Cardiac septum (tissue), 1 donor: ENCODE measurements around the gene GRAMD1B. TPM values are rescaled to one million over a fixed set of nuclear protein-coding genes. Genes with fewer than 3 reads are reported as not detected.
"Not testable (repeated sequence)": the region's sequence is repeated elsewhere in the genome, so short reads cannot be mapped to it uniquely, and the experiment has no call there.

Source experiments
- DNase-seq: peaks from one replicate; pipeline ENCODE4 v3.0.0-alpha.2; 2020; ENCODE audit warnings: low spot score
- intact Hi-C: fragments of 100-400 bp; cut with DNase I; formaldehyde crosslinking; loops from one replicate; pipeline ENCODE4 v1.14.0; 2022
- microRNA-seq: library from miRNA; unstranded; fragments of <30 nt; microRNA quantifications from one replicate; pipeline ENCODE4 v1.2.0, GENCODE V29; 2020
- total RNA-seq: library from RNA; stranded (reverse); fragmentation: NEBNext Ultra II Directional; extraction: Animal tissue kit (Norgen Biotek cat#: 25700); gene quantifications from one replicate; pipeline ENCODE4 v1.2.1, GENCODE V29; 2021
- donor health status: DM: no; HTN: no; CAD: no.

GRAMD1B gene
- total RNA-seq, 1 donor from 2014 or later: 15.3 TPM

DNA sequence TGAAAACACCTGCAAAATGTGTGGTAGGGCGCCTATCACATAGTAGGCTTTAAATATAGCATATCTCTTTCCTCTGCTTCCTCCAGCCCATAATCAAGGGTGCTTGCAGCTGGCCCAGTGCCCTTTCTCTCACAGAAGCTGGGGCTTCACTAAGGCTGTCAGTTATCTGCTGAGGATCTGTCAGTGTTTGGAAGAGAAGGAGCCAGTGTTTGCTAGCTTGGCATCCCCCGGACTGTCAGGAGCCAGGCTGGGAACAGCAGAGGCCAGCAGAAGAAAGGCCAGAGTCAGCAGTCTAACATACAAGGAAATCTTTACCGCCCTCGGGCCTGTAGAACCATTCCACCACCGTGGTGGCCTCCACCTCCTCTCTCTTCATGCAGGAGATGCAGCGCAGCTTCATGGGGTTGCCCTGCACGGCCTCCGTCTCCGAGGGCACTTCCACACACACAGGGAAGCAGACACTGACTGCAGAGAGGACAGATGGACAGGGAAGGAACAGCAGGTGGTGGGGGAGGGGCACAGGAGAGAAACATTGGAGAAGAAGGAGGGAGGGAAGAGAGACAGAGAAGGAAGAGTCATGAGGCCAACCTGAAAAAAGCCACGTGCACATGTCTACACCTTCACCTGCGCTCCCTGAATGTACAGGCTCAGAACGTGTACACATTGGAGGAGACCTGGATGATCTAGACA lies 215.4 kb downstream of the GRAMD1B start:
- intact Hi-C loops: no loop called here
- DNase-seq: no peak

DNA sequence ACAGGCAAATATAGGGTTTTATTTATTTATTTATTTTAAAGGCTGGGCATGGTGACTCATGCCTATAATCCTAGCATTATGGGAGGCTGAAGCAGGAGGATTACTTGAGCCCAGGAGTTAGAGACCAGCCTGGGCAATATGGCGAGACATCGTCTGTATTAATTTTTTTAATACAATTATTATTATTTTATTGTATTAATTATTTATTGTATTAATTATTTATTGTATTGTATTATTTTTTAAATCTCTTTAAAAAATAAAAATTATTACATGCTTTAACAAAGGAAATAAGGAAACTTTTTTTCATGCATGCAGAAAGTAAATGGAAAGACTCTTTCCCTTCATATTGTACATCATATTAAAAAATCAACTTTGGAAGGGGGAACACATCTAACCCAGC lies 220.8 kb downstream of the GRAMD1B start:
- intact Hi-C loops: no loop called here
- no peak for DNase-seq

DNA sequence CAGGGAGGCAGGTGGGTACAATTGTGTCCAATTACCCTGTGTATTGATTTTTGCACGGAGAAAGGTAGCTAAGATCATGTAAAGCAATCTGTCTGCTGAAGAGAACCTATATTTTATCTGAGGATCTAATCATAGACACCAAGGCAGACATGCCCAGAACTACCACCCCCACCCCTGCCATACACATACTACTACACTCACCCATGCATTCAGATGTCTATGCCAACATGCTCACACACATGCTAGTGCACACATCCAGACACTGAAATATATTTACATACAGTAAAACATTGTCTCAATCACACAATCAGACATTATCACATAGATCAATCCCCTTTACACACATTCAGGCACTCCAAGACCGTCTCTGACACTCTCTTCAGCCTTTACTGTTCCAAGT lies 222.5 kb downstream of the GRAMD1B start:
- no peak for DNase-seq
- intact Hi-C loops: no loop called here

DNA sequence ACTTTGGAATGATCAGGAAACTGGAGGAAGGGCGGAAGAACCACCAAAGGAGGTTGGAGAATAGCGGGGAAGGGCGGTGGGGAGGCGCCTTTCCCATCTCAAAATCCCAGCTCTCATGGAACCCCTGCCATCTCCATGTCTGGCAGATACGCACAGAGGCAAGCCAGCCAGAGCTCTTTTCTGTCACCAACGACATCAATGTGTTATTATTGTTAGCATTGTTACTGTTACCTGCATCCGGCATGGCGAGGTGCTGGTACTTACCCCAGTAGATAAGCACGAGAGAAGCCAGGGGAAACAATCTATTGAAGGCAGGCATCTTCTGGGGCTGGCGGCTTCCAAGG lies 223.4 kb downstream of the GRAMD1B start:
- DNase-seq: no peak
- intact Hi-C loops: no loop called here

DNA sequence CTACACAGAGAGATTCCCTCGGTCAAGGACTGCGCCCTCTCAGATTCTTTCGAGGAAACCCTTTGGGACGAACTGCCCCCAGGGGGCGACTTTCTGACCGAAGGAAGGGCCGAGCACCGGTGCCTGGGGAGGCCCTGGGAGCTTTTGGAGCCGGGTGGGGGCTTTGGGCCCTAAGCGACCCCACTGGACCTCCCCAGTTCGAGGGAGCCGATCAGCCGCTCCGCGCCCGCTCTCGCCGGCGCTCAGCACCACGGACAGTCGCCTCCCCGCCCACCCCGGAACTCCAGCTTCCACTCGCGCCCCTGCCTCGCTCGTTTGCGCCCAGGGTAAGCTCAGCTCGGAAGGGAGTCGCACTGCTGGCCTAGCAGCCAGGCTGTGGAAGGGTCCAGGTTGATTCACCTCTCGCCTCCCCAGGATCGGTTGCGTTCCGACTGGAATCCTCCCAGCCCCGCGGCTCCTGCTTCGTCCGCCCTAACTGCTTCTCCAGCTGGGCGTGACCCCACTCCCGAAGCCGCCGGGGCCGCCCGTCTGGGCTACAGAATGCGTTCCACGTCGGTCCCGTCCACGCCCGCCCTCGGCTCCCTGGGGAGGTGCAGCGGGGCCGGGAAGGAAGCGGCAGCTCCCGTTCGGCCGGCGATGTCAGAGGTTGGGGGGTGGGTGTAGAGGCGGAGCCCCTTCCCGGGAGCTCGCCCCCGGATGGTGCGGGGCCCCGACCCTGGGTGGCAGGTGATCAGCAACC lies 223.9 kb downstream of the GRAMD1B start:
- intact Hi-C loops: no loop called here
- DNase-seq: peak; percentile 84

DNA sequence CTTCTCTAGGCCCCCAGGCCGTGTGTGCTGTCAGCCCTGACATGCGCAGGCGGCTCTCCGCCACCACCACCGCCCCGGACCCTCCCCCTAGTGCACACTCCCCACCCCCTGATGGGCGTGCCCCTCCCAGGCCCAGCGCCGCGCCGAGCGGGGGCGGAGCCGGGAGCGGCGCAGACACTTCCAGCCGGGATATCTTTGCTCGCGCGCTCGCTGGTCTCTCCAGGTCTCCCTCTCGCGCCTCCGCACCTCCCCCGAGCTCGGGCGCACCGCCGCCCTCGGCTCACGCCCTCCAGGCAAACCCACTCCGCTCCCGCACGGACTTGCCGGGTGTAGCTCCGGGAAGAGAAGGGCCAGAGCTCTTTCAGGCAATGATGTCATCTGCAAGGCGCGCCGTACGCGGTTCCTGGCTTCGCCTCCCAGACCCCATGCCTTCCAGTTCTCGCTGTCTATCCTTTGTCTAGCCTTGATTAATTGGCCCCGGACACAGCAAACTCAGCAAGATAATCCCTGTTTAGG lies 224.6 kb downstream of the GRAMD1B start, which contains the start of gene SCN3B:
Gene SCN3B (minus strand): TSS at position 59 of the 516 bp plus-strand sequence. CDS start 823 bp downstream, outside the sequence.
- peak; percentile 78 for DNase-seq
- intact Hi-C loops: no loop called here

DNA sequence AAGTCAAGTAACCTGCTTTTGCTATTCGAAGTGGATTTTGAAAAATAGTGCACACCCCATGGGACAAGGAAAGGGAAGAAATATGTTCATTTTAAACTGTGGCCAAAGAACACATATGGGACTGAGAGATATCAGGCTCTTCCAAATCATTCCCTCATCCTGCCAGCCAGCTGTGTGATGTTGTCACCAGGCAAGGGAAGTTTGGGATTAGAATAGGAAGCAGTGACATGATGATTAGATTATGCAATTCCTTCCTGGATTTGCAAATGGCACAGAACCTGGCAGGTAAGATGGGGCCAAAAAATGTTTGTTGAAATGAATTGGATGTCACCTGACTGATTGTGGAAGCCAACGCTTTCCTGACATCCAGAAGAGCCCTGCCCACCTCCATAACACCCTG lies 229.2 kb downstream of the GRAMD1B start:
- no peak for DNase-seq
- intact Hi-C loops: no loop called here

DNA sequence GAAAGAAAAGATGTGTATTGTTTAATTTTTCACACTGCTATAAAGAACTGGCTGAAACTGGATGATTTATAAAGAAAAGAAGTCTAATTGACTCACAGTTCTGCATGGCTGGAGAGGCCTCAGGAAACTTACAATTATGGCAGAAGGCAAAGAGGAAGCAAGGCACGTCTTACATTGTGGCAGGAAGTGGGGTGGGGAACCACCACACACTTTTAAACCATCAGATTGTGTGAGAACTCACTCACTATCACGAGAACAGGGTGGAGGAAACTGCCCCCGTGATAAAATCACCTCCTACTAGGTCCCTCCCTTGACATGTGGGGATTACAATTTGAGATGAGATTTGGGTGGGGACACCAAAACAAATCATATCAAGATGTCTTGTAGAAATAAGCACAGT lies 229.9 kb downstream of the GRAMD1B start:
- intact Hi-C loops, DNase-seq: not testable (repeated sequence)

DNA sequence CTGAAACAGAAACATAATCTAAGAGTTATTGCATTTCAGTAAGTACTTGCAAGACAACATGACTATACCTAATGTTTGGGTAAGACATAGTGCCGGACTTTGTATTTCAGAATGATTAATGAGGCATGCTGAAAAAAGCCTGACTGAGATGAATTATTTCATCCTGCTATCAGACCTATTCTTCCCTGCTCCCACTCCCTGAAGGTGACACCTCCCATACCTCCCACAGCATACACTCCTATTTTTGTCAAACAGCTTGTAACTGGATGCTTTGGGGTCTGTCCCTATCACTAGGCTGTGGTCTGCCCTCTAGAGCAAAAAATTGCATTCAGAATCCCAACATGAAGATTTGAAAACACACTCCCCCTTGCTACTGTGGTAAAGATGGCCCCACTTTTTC lies 235.2 kb downstream of the GRAMD1B start:
- no peak for DNase-seq
- intact Hi-C loops: no loop called here

DNA sequence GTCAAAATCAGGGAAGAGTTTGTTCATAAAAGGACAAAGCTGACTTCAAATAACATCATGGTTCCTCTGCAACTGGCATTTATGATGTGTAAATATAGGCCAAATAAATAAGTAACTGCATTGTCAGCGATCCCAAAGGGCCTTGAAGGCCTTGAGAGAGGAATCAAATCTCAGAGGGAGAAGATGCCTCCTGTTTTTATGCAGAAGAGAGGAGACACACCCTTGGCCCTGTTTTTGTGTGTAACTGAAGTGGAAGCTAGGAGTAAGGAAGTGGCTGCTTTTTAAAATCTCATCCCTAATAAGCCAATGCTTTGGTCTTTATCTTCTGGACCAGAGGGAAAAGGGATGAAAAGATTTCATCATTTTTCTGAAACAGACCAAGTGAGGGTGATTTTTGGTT lies 240.0 kb downstream of the GRAMD1B start:
- intact Hi-C loops: no loop called here
- DNase-seq: no peak

DNA sequence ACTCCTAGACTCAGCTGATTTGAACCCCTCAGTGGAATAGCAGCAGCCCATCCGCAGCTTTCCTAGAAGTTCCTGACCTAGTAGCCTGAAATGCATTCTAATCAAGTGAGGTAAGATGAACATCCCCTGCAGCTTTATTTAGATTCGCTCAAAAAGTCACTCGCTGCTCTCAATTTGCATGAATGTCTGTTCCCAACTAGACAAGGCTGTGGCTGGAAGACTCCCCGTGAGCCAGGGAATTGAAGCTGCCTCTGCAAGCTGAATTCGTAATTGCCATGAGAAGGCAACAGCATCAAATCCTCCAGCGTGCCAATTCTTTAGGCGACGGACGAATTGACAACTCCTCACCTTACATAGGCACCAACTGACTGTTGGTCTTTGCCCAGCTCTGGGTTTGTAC lies 241.5 kb downstream of the GRAMD1B start:
- intact Hi-C loops: no loop called here
- no peak for DNase-seq

DNA sequence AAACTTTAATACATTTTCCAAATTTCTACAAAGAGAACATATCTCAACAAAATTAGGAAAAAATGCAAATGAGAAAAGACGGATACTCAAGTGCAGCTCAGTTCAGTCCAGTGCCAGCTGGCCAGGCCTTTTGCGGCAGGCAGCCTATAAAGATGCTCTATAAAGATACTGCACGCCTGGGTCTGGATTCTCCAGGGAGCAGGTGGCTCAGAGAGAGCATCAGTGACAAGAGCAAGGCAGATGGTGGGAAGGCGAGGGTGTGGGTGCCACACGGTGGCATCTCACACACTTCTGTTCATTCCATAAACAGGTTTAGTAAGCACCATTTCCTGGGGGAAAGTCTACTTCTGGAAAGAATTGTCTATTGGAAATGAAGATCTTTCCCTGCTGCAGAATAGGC lies 242.5 kb downstream of the GRAMD1B start:
- intact Hi-C loops: no loop called here
- DNase-seq: no peak

DNA sequence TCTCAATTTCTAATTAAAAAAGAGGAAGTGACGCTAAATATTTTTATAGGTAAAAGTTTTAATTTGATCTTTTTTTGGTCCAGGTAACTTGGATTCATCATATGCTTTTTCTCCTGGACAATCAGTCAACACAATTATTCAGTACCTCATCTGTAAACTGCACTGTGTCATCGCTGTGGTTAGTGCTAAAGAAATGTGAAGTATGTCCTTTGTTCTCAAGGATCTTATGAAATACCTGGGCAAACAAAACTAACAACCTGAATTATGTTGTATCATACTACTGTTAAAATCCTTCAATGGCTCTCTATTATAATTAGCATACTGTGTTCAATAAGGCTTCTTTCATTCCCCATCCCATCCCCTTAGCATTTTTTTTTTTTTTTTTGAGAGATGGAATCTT lies 244.2 kb downstream of the GRAMD1B start:
- intact Hi-C loops: no loop called here

More for the DNA sequence above, 244.2 kb downstream of the GRAMD1B start:
- no peak for DNase-seq

Small RNAs within 50 kb of the gene (microRNA-seq; reads per million reads assigned to microRNA genes)
- not detected for gene MIR4493

Other genes starting within 250 kb of the GRAMD1B start
- gene CLMP, start 235.0 kb upstream of the GRAMD1B start, total RNA-seq: 5.9 TPM
- gene SCN3B, start 224.4 kb downstream of the GRAMD1B start, total RNA-seq: 3.3 TPM